Measurements from ENCODE around the gene MRPS27.

The MRPS27 gene

GRCh38 chr5:72292411-72292810, 27.6 kb downstream of the MRPS27 start:
- in situ Hi-C loops (cut with HindIII; ENCODE audit: low sequenced_read_pairs): no loop called here

DNA sequence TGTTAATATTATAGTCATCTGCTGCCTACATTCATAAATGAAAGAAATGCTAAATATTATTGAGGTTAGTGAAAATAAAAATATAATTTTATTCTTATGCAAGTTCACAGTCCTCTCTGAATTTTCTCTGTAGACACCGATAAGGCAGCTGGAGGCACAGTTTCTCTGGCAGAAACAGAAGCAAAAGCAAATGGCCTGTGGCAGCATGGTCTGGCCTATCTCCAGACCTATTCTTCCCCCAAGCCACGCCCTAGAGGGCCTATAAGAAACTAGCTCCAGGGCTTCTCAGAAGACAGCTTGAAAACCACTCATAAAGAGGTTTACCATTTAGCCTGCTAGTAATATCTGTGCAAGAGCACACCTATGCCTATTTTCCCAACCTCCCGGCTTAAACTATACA, 28.4 kb downstream of the MRPS27 start:
- in situ Hi-C loops (cut with HindIII; ENCODE audit: low sequenced_read_pairs): no loop called here

DNA sequence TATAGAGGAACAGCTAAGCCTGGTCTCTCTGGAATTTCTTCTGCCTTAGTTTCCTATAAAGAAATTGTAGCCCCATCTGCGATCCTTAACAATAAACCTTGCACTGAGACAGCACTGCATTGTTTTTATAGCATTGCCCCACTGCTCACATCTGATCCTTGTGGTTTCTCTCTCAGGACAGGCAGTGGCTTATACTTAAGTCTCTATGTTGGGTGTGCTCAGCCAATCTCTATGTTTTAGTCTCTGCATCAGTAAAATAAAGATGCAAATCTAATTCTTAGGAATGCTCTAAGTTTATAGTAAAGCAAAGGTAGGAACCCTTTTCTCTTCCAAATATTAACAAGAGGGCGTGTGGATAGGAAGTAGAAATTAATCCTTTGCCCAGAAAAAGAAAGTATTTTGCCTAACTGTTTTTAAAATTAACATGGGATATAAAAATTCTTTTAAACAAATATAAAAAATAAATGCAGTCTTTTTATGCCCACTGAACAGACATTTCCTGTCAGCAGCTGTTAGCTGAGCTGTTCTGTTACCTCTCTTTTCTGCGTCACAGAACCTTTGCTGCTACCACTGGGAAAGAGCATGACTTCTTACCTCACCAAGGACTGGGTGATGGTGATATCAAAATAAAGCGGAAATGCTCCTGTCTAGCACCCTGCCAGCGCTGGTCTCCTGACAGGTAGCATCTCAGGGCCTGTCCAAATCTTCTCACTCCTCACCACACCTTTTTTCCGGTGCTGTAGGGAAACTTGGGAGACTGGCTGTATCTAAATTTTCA, 29.5 kb downstream of the MRPS27 start:
- in situ Hi-C loops (cut with HindIII; ENCODE audit: low sequenced_read_pairs): no loop called here

DNA sequence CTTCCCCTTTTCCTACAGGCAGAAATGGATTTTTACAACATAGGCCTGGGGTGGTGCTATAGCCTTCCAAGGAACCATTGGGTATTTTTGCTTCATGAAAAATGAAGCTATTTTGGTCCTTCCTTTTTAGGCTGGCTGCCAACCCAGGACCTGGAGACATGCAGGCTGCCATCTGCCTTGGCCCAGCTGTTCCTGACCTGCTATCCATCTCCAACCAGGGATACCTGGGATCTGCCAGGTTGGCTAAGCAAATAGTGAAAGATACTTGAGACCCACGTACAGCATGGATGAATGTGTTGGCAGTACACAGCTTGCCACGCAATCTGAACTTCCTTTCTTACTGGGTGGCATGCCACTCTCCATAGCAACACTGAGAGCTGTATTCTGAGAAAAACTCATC, 31.1 kb downstream of the MRPS27 start:
- in situ Hi-C loops (cut with HindIII; ENCODE audit: low sequenced_read_pairs): no loop called here

GRCh38 chr5:72286798-72287197, 33.2 kb downstream of the MRPS27 start:
- in situ Hi-C loops (cut with HindIII; ENCODE audit: low sequenced_read_pairs): no loop called here

- in situ Hi-C loops (cut with HindIII; ENCODE audit: low sequenced_read_pairs): no loop called here
Observed at GRCh38 chr5:72285424-72285821, 34.6 kb downstream of the MRPS27 start.

DNA sequence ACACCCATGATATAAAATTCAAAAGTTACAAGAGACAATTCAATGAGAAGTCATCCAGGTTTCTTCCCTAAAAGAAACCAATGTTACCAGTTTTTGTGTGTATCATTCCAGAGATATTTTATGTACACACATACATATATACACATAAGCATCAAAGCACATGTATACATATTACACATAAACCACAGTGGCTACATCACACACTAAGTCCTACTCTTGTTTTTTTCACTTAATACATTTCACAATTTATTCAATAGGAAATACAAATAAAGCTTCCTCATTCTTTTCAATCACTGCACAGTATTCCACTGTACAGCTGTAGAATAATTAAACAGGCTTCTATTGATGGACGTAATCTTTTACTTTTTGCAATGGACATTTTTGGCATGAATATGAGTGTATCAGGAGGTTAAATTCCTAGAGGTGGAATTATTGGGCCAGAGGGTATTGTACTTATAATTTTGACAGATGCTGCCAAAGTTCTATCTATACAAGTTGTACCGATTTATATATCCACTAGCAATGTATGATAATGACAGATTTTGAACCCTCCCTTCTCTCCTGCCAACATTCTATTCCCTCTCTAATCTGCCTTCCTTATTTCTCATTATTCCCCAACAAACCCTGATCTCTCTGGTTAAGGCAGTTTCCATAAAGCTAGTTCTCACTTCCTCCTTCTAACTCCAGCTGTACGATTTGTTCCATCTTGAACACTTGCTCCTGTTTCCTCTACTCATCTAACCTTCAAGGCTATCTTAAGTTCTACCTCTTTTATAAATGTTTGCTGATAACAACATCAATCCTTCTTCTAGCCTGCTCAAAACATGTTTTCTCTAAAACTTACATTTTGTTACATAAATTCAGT, 35.2 kb downstream of the MRPS27 start:
- in situ Hi-C loops (cut with HindIII; ENCODE audit: low sequenced_read_pairs): no loop called here

DNA sequence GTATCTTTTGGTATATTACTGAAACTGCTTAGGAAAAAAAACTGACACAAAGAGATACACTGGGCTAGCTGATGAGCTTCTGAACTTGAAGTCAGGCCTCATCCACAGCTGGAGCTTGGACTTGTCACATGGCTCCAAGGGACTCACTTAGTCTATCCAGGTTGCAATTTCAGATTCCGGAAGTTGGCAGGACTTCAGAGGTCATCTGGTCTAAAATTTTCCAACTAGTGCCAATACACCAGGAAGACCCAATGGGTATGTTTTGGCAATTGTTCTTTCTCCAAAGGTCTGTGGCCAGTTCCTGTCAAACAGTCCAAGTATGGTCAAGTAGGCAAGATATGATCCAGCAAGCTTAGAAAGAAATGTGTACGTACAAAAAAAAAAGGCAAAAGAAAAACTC, 36.7 kb downstream of the MRPS27 start:
- in situ Hi-C loops (cut with HindIII; ENCODE audit: low sequenced_read_pairs): no loop called here

GRCh38 chr5:72282878-72283277, 37.2 kb downstream of the MRPS27 start:
- in situ Hi-C loops (cut with HindIII; ENCODE audit: low sequenced_read_pairs): no loop called here

GRCh38 chr5:72281764-72282499, 38.1 kb downstream of the MRPS27 start:
- in situ Hi-C loops (cut with HindIII; ENCODE audit: low sequenced_read_pairs): no loop called here

DNA sequence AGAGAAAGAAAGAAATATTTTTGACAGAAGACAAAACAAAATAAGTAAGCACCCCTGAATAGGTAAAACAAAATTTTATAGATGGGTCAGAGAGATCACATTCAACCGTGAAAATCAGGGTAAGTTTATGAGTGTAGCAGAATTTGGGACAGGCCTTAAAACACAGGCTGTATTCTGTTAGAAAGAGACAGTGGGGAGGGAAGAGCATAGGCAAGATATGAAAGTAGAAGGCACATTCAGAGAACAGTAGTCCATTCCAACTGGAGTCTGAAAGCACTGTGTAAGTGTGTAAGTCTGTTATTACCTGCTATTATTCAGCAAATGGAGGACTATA, 38.6 kb downstream of the MRPS27 start:
- in situ Hi-C loops (cut with HindIII; ENCODE audit: low sequenced_read_pairs): no loop called here

GRCh38 chr5:72280581-72281069, 39.4 kb downstream of the MRPS27 start:
- in situ Hi-C loops (cut with HindIII; ENCODE audit: low sequenced_read_pairs): no loop called here

DNA sequence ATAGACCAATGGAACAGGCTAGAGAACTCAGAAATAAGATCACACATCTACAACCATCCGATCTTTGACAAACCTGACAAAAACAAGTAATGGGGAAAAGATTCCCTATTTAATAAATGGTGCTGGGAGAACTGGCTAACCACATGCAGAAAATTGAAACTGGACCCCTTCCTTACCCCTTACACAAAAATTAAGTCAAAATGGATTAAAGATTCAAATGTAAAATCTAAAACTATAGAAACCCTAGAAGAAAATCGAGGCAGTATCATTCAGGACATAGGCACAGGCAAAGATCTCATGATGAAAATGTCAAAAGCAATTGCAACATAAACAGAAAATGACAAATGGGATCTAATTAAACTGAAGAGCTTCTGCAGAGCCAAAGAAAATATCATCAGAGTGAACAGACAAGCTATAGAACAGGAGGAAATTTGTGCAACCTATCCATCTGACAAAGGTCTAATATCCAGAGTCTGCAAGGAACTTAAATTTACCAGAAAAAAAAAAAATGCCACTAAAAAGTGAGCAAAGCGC, 43.8 kb downstream of the MRPS27 start:
- in situ Hi-C loops (cut with HindIII; ENCODE audit: low sequenced_read_pairs): no loop called here

GRCh38 chr5:72273547-72273946, 46.5 kb downstream of the MRPS27 start:
- in situ Hi-C loops (cut with HindIII; ENCODE audit: low sequenced_read_pairs): no loop called here

- in situ Hi-C loops (cut with HindIII; ENCODE audit: low sequenced_read_pairs): no loop called here
Observed at GRCh38 chr5:72272398-72272797, 47.6 kb downstream of the MRPS27 start.

GRCh38 chr5:72271702-72272101, 48.3 kb downstream of the MRPS27 start:
- in situ Hi-C loops (cut with HindIII; ENCODE audit: low sequenced_read_pairs): no loop called here

DNA sequence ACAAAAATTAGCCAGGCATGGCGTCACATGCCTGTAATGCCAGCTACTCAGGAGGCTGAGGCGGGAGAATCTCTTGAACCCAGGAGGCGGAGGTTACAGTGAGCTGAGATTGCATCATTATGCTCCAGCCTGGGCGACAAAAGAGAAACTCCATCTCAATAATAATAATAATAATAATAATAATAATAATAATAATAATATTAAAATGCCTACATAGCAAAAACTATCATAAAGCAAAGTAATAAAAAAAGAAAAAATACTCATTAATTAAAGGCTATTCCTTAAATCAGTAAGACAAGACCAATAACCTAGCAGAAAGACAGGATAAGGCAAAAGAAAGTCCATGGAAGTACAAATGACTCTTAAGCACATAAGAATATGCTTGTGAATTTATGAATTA, 50.0 kb downstream of the MRPS27 start:
- in situ Hi-C loops (cut with HindIII; ENCODE audit: low sequenced_read_pairs): no loop called here

GRCh38 chr5:72269411-72269780, 50.6 kb downstream of the MRPS27 start:
- in situ Hi-C loops (cut with HindIII; ENCODE audit: low sequenced_read_pairs): no loop called here

- in situ Hi-C loops (cut with HindIII; ENCODE audit: low sequenced_read_pairs): no loop called here
Observed at GRCh38 chr5:72268753-72269410, 51.2 kb downstream of the MRPS27 start.

DNA sequence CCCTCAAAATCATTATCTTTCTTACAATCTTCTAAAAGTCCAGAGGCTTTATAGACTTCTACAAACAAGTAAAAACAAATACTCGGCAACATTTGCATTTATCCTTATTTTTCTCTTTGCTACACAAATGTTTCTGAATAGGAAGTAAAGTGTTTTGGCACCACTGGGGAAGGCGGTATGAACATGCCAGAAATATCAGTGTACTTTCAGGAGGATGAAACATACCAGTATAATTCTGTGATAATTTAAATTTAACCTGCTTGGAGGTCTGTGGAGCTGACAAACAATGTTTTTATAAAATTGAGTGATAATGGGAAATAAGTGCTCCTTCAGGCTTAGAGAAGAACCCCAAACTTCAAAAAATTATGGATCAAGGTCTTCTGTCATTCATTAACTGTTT, 51.8 kb downstream of the MRPS27 start:
- in situ Hi-C loops (cut with HindIII; ENCODE audit: low sequenced_read_pairs): no loop called here

GRCh38 chr5:72267685-72268084, 52.4 kb downstream of the MRPS27 start:
- in situ Hi-C loops (cut with HindIII; ENCODE audit: low sequenced_read_pairs): no loop called here
